Measurements from ENCODE around the gene DLL4. TPM values are rescaled to one million over a fixed set of nuclear protein-coding genes. Genes with fewer than 3 reads are reported as not detected.

Gene DLL4
- total and polyA plus RNA-seq, 10 of the 15 experiments (the other 5 are each of a cell fraction or from before 2014, with no cell fraction given), result 0.04 to 0.16 (median 0.09) TPM; not detected in 6

DNA sequence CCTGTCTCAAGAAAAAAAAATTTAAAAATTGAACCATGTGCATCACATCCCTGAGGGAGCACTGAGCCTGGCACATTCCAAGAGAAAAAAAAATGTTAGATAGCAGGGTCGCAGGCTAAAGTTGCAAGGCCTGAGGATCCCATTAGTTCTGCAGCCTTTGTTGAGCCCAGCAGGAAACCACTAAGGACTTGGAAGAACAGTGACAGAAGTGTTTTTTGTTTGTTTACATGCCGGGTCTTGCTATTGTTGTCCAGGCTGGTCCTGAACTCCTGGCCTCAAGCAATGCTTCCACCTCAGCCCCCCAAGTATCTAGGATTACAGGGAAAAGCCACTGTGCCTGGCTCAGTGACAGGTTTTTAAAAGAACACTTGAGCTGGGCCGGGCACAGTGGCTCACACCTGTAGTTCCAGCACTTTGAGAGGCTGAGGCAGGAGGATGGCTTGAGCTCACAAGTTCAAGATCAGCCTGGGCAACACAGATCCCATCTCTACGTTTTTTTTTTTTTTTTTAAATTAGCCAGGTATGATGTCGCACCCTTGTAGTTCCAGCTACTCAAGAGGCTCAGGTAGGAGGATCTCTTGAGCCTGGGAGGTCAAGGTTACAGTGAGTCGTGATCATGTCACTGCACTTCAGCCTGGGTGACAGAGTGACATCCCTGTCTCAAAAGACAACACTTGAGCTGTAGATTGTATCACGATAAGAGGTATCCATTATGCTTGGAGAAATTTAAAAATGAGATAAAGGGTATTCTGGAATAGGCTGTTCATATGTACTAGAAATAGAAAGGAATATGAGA lies 39.3 kb downstream of the DLL4 start (continued):
- TF ChIP-seq ESRRA (IDR thresholded peaks at IDR 0.05; ENCODE audit: low read length), result no peak
- no peak for TF ChIP-seq NFYA (IDR thresholded peaks at IDR 0.05; ENCODE audit: borderline replicate concordance, low read depth, low read length)
- TF ChIP-seq HDGF (IDR thresholded peaks at IDR 0.05), result no peak

DNA sequence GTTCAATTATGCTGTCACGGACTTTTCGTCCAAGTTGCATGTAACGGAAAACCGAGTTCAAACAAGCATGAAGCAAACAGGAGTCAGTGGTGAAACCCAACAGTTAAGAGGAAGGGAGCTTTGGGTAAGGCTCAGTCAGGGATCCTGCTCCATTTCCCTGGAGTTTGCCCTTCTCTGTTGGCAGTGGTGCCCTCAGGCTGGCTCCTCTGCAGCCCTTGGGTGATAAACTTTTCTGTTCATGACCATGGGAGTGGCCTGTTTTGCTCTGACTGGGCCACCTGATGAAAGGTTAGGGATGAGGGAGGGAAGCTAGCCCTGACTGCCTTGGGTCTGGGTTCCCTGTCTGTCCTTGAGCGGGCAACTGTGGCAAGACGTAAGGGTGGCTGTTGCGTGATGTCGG lies 40.2 kb downstream of the DLL4 start:
- CTCF ChIA-PET, result no interaction called here
- no peaks in the 10 kb centered on the region; a peak in 1 of 4 replicates for H3K27me3 ChIP-seq (replicated peaks in 1 of 2; ENCODE audit: control insufficient read depth in 2 of 2, insufficient read depth in 2 of 2, low read length in 1 of 2)
- ATAC-seq (no peak), DNase-seq (ENCODE audit: low read depth, low spot score) (no peak), FAIRE-seq (no peak)
- no peaks in the 10 kb centered on the region for H4K20me1 ChIP-seq (ENCODE audit: control insufficient read depth, insufficient read depth)
- in situ Hi-C loops (cut with MboI), result no loop called here
- WGBS (ENCODE audit: insufficient coverage, insufficient replicate concordance, low lambda C conversion rate, missing lambda C conversion rate), result 85% methylated on average over 8 of the region's 8 CpGs
- H3K9me3 ChIP-seq (replicated peaks; ENCODE audit: control insufficient read depth, insufficient read depth, low read length), result no peaks in the 10 kb centered on the region
- no peak overlapping the region for H3K27ac ChIP-seq (ENCODE audit: control insufficient read depth, insufficient read depth)
- no peak overlapping the region for H2AFZ ChIP-seq (ENCODE audit: control insufficient read depth, low read depth, low read length)
- SMC1A ChIA-PET (ENCODE audit: uncharacterized antibody, unreplicated experiment), result interaction anchor here (1.7 kb wide), 1 partner anchor 65 kb away, joined by 4 read pairs; no protein-coding TSS in a partner anchor
- H3K4me1 ChIP-seq (ENCODE audit: control insufficient read depth, insufficient read depth, low read length), result no peaks in the 10 kb centered on the region
- intact Hi-C loops (cut with micrococcal nuclease; ENCODE audit: unreplicated experiment), result no loop called here
- BruUV-seq (replicated peaks), result no TSS peak
- RAD21 ChIA-PET (ENCODE audit: unreplicated experiment), result no interaction called here
- no peaks in the 10 kb centered on the region for H3K36me3 ChIP-seq (ENCODE audit: control insufficient read depth in 2 of 2, insufficient read depth in 2 of 2, low read length in 1 of 2)
- no peaks in the 10 kb centered on the region for H3K79me2 ChIP-seq (ENCODE audit: control insufficient read depth, insufficient read depth, low read length)
- POLR2A ChIA-PET, result interaction anchor here (0.6 kb wide), 1 partner anchor 242 kb away, joined by 3 read pairs; no protein-coding TSS in a partner anchor
- no peak overlapping the region for H3K4me2 ChIP-seq (ENCODE audit: control insufficient read depth, insufficient read depth)
- no peak overlapping the region for H3K4me3 ChIP-seq
- TF ChIP-seq POU2F2 (IDR thresholded peaks at IDR 0.05; ENCODE audit: borderline replicate concordance, low read depth, low read length), result no peak
- H3K9ac ChIP-seq (ENCODE audit: control insufficient read depth, insufficient read depth, low read length), result no peak overlapping the region

DNA sequence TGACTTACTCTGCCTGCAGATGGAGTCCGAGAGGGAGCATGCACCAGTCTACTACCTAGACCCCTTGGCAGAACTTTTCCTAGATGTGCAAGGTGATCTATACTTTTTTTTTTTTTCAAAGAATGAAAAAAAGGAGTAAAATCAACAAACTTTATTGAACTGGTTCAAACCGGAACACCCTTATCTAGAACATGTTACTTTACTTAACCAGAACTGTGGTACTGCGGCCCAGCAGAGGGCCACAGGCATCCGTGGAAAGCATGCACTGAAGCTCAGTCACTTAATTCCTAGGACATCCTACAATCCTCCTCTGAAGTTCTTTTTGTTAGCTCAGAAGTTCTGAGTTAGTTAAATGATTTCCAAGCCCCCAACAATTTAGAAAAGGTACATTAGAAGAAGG lies 45.7 kb downstream of the DLL4 start:
- no peak for DNase-seq (ENCODE audit: low read depth, low spot score)
- CTCF ChIA-PET, result no interaction called here
- Histone ChIP-seq H3K79me2 (ENCODE audit: control insufficient read depth, insufficient read depth, low read length) (no peaks in the 10 kb centered on the region), H3K9ac (ENCODE audit: control insufficient read depth, insufficient read depth, low read length) (no peak overlapping the region), H3K4me1 (ENCODE audit: control insufficient read depth, insufficient read depth, low read length) (no peaks in the 10 kb centered on the region), H4K20me1 (ENCODE audit: control insufficient read depth, insufficient read depth) (no peaks in the 10 kb centered on the region), H3K27ac (ENCODE audit: control insufficient read depth, insufficient read depth) (no peak overlapping the region), H3K4me3 (no peak overlapping the region), H3K36me3 (ENCODE audit: control insufficient read depth in 2 of 2, insufficient read depth in 2 of 2, low read length in 1 of 2) (peaks cover 0 to 13% of the 10 kb centered on the region in 2 experiments; a peak in 3 of 4 replicates), H2AFZ (ENCODE audit: control insufficient read depth, low read depth, low read length) (no peak overlapping the region), H3K9me3 (replicated peaks; ENCODE audit: control insufficient read depth, insufficient read depth, low read length) (no peaks in the 10 kb centered on the region), H3K4me2 (ENCODE audit: control insufficient read depth, insufficient read depth) (no peak overlapping the region), H3K27me3 (replicated peaks in 1 of 2; ENCODE audit: control insufficient read depth in 2 of 2, insufficient read depth in 2 of 2, low read length in 1 of 2) (no peaks in the 10 kb centered on the region)
- RAD21 ChIA-PET (ENCODE audit: unreplicated experiment), result interaction anchor here (0.6 to 1.2 kb wide), 2 partner anchors 9 to 32 kb away, joined by 3 read pairs; no protein-coding TSS in a partner anchor
- WGBS (ENCODE audit: insufficient coverage, insufficient replicate concordance, low lambda C conversion rate, missing lambda C conversion rate), result 99% methylated on average over 4 of the region's 4 CpGs
- no peak for FAIRE-seq
- in situ Hi-C loops (cut with MboI) (no loop called here), intact Hi-C loops (cut with micrococcal nuclease; ENCODE audit: unreplicated experiment) (no loop called here)
- ATAC-seq, result no peak
- no TSS peak for BruUV-seq (replicated peaks)
- SMC1A ChIA-PET (ENCODE audit: uncharacterized antibody, unreplicated experiment), result interaction anchor here (1.0 to 2.4 kb wide), 3 partner anchors 10 to 33 kb away, joined by 3 to 6 read pairs (median 5); no protein-coding TSS in a partner anchor
- TF ChIP-seq YY1 (IDR thresholded peaks at IDR 0.05; ENCODE audit: low read depth, low read length) (no peak), LARP7 (IDR thresholded peaks at IDR 0.05) (no peak), ATF7 (IDR thresholded peaks at IDR 0.05; ENCODE audit: low read depth) (no peak), BRCA1 (IDR thresholded peaks at IDR 0.05; ENCODE audit: low read depth, low read length) (no peak), ZNF622 (IDR thresholded peaks at IDR 0.05) (no peak)
- TF ChIP-seq, protein P1, sequence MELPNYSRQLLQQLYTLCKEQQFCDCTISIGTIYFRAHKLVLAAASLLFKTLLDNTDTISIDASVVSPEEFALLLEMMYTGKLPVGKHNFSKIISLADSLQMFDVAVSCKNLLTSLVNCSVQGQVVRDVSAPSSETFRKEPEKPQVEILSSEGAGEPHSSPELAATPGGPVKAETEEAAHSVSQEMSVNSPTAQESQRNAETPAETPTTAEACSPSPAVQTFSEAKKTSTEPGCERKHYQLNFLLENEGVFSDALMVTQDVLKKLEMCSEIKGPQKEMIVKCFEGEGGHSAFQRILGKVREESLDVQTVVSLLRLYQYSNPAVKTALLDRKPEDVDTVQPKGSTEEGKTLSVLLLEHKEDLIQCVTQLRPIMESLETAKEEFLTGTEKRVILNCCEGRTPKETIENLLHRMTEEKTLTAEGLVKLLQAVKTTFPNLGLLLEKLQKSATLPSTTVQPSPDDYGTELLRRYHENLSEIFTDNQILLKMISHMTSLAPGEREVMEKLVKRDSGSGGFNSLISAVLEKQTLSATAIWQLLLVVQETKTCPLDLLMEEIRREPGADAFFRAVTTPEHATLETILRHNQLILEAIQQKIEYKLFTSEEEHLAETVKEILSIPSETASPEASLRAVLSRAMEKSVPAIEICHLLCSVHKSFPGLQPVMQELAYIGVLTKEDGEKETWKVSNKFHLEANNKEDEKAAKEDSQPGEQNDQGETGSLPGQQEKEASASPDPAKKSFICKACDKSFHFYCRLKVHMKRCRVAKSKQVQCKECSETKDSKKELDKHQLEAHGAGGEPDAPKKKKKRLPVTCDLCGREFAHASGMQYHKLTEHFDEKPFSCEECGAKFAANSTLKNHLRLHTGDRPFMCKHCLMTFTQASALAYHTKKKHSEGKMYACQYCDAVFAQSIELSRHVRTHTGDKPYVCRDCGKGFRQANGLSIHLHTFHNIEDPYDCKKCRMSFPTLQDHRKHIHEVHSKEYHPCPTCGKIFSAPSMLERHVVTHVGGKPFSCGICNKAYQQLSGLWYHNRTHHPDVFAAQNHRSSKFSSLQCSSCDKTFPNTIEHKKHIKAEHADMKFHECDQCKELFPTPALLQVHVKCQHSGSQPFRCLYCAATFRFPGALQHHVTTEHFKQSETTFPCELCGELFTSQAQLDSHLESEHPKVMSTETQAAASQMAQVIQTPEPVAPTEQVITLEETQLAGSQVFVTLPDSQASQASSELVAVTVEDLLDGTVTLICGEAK (IDR thresholded peaks at IDR 0.05; ENCODE audit: borderline replicate concordance), result no peak
- TF ChIP-seq, protein P2, sequence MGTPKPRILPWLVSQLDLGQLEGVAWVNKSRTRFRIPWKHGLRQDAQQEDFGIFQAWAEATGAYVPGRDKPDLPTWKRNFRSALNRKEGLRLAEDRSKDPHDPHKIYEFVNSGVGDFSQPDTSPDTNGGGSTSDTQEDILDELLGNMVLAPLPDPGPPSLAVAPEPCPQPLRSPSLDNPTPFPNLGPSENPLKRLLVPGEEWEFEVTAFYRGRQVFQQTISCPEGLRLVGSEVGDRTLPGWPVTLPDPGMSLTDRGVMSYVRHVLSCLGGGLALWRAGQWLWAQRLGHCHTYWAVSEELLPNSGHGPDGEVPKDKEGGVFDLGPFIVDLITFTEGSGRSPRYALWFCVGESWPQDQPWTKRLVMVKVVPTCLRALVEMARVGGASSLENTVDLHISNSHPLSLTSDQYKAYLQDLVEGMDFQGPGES (IDR thresholded peaks at IDR 0.05), result no peak
- POLR2A ChIA-PET, result no interaction called here

Data from GM12878 (cell line).